HG02571 (cell line): Measurements from ENCODE around the gene TMEM179.
"Not testable (repeated sequence)": the region's sequence is repeated elsewhere in the genome, so short reads cannot be mapped to it uniquely, and the experiment has no call there.

Experiments
- ATAC-seq: cut with Tn5 transposase; IDR thresholded peaks from one replicate; pipeline ENCODE4 v1.9.1; 2021; ENCODE audit warnings: mild to moderate bottlenecking, moderate library complexity; ENCODE audit not compliant: unreplicated experiment

Gene TMEM179

GRCh38 chr14:104588066-104588857 lies 16.3 kb downstream of the TMEM179 start:
- ATAC-seq = no peak

- ATAC-seq = no peak
These were observed 16.9 kb downstream of the TMEM179 start for GRCh38 chr14:104587641-104588040.

- no peak for ATAC-seq
These were observed 17.5 kb downstream of the TMEM179 start for GRCh38 chr14:104586832-104587620.

- ATAC-seq = no peak
These were observed 18.4 kb downstream of the TMEM179 start for GRCh38 chr14:104585966-104586697.

GRCh38 chr14:104584557-104584956 lies 20.0 kb downstream of the TMEM179 start:
- ATAC-seq = no peak

- no peak for ATAC-seq
These were observed 20.9 kb downstream of the TMEM179 start for GRCh38 chr14:104583424-104584306.

- no peak for ATAC-seq
These were observed 21.9 kb downstream of the TMEM179 start for GRCh38 chr14:104582662-104583061.

GRCh38 chr14:104582005-104582404 lies 22.6 kb downstream of the TMEM179 start:
- no peak for ATAC-seq

- no peak for ATAC-seq
These were observed 23.1 kb downstream of the TMEM179 start for GRCh38 chr14:104581521-104581920.

- ATAC-seq = no peak
These were observed 23.6 kb downstream of the TMEM179 start for GRCh38 chr14:104580961-104581360.

GRCh38 chr14:104579939-104580338 lies 24.6 kb downstream of the TMEM179 start:
- ATAC-seq = not testable (repeated sequence)

- ATAC-seq = no peak
These were observed 25.1 kb downstream of the TMEM179 start, which contains the start of gene C14orf180 for GRCh38 chr14:104579507-104579906. Gene C14orf180 (plus strand): TSS chr14:104579764. CDS start chr14:104586431, 6,667 bp downstream.

GRCh38 chr14:104578321-104578720 lies 26.3 kb downstream of the TMEM179 start:
- ATAC-seq = no peak

GRCh38 chr14:104577847-104578301 lies 26.7 kb downstream of the TMEM179 start:
- no peak for ATAC-seq

- no peak for ATAC-seq
These were observed 27.1 kb downstream of the TMEM179 start for GRCh38 chr14:104577426-104577825.

GRCh38 chr14:104576970-104577332 lies 27.6 kb downstream of the TMEM179 start:
- ATAC-seq = no peak

- no peak for ATAC-seq
These were observed 28.2 kb downstream of the TMEM179 start for GRCh38 chr14:104576232-104576969.

- no peak for ATAC-seq
These were observed 29.5 kb downstream of the TMEM179 start for GRCh38 chr14:104574978-104575583.

GRCh38 chr14:104574536-104574935 lies 30.0 kb downstream of the TMEM179 start:
- no peak for ATAC-seq
